GM12864 (cell line): Measurements from ENCODE around the gene CHCHD4.

Experiments
- DNase-seq: peaks from one replicate; pipeline ENCODE4 v3.0.0-alpha.2; 2011; ENCODE audit warnings: low read depth
- H3K4me3 ChIP-seq: 2 replicates; pipeline ENCODE4 v1.5.1; 2011; ENCODE audit warnings: mild to moderate bottlenecking, low read depth, low read length, control low read depth
- TF ChIP-seq, protein P1 (sequence below): IDR thresholded peaks from 2 replicates; pipeline ENCODE4 v1.5.1; 2011; ENCODE audit warnings: low read depth, mild to moderate bottlenecking, moderate library complexity, low read length, control low read depth, inconsistent platforms; ENCODE audit errors: missing control alignments

Gene CHCHD4

DNA sequence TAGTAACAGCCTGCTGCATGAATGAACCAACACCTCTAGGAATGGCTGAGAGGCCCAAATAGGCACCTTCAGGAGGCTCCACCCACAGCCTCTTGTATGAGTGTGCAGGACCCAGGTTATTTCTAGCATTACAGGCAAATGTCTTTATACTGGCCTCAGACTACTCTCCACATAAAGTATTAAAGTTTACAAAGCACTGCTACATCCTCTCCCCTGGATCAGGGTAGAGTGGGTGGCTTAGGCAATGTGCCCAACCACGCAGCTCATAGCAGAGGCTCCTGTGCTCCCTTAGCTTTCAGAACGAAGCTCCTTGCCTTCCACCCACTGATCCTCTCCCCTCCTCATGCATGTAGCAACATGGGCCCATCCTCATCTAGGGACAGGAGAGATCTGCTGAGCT is 16.5 kb upstream of the CHCHD4 start:
- TF ChIP-seq, protein P1, sequence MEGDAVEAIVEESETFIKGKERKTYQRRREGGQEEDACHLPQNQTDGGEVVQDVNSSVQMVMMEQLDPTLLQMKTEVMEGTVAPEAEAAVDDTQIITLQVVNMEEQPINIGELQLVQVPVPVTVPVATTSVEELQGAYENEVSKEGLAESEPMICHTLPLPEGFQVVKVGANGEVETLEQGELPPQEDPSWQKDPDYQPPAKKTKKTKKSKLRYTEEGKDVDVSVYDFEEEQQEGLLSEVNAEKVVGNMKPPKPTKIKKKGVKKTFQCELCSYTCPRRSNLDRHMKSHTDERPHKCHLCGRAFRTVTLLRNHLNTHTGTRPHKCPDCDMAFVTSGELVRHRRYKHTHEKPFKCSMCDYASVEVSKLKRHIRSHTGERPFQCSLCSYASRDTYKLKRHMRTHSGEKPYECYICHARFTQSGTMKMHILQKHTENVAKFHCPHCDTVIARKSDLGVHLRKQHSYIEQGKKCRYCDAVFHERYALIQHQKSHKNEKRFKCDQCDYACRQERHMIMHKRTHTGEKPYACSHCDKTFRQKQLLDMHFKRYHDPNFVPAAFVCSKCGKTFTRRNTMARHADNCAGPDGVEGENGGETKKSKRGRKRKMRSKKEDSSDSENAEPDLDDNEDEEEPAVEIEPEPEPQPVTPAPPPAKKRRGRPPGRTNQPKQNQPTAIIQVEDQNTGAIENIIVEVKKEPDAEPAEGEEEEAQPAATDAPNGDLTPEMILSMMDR = no peak
- DNase-seq = no peak
- no peak overlapping the region for H3K4me3 ChIP-seq

DNA sequence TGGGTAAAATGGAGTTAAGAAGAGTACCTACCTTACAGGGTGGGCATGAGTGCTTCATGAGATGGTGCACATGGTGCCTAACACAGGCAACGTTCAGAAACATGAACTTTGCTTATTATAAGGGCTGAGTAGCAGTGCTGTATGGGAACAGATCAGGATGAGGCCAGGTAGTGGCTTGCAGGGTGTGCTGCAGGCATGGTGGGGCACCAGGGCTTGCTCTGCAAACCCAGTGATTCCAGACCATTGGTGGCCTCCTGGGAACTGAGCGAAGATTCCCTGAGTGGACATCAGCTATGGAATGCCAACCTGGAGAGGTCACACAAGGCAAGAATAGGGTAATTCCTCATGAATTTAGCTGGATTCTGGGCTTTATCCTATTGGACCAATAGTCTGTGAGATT is 16.0 kb upstream of the CHCHD4 start:
- DNase-seq = no peak
- TF ChIP-seq, protein P1 = no peak
- H3K4me3 ChIP-seq = no peak overlapping the region

DNA sequence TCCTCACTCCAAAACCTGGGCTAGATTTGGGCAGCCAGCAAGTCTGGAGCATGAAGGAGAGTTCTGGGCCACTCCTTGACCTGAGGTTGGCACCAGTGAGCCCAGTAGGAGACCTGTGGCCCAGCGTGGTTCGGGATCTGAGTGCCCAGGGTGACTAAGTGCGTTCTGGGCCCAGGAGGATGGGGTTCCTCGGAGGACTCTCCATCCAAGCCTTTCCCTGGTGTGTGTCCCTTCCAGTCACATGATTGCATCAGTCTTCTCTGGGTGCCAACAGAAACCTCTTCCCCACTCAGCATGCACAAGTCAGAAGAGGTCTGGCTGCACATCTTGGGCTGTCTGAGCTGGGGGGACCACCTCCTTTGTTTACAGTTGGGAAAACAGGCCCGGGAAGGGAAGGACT is 15.1 kb upstream of the CHCHD4 start:
- TF ChIP-seq, protein P1 = no peak
- H3K4me3 ChIP-seq = no peak overlapping the region
- DNase-seq = no peak

DNA sequence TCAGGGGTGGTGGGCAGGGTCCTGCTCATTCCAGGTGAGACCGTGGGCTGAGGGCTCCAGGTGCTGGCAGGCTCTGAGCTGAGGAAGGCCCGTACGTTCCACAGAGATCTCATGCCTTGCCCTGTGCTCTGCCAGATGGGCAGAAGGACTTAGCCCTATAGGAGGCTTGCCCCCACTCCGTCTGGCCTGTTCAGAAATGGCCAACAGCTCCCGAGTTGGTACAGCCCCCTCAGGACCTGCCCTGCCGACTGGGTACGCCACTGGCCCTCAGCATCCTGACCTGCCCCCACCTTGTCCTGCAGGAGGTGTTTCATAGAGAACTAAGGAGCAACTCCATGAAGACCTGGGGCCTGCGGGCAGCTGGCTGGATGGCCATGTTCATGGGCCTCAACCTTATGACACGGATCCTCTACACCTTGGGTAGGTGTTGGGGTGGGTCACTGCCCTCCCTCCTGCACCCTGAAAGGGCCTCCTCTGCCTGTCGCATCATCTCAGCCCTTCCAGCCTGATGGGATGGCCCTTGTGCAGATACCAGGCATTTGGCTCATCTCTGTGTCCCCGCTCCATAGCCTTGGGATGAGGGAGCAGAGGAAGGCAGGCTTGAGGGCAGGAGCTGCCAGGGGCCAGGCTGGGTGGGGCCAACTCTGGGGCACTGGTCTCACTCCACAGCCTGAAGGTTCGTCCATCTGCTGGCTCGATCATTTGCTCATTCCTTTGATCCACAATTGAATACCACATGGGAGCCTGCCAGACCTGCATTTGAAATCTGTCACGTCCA is 14.4 kb upstream of the CHCHD4 start:
- no peak overlapping the region for H3K4me3 ChIP-seq
- TF ChIP-seq, protein P1 = no peak
- no peak for DNase-seq

DNA sequence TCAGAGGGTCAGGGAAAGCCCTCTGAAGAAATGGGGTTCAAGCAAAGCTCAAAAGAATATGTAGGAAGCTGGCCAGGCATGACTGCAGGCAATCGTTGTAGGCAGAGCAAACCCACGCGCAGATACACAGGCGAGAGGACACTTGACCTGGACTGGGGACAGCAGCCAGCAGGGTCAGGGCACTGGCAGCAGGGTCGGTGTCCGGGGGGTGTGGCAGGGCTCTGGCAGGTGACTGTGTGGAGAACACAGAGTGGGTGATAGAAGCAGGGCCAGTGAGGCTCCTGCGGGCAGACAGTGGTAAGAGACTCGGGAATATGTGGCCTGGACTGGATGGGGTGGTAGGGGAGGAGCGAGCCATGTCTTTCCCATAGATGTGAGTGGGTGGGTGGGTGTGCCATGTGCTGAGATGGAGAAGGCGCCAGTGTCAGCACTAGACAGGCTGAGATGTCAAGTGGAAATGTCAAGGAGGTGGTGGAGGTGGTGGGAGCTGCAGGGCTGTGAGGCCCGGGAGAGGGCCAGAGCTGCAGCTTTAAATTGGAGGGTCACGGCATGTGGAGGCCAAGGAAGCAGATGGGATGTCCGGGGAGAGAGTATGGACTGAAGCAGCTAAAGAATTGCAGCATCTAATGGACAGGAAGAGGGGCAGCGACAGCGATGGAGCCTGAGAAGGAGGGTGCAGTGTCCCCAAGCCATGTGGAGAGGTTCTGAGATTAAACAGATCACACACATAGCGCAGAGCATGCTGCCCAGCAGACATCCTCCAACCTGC is 13.6 kb upstream of the CHCHD4 start:
- TF ChIP-seq, protein P1 = no peak
- DNase-seq = no peak
- no peak overlapping the region for H3K4me3 ChIP-seq

DNA sequence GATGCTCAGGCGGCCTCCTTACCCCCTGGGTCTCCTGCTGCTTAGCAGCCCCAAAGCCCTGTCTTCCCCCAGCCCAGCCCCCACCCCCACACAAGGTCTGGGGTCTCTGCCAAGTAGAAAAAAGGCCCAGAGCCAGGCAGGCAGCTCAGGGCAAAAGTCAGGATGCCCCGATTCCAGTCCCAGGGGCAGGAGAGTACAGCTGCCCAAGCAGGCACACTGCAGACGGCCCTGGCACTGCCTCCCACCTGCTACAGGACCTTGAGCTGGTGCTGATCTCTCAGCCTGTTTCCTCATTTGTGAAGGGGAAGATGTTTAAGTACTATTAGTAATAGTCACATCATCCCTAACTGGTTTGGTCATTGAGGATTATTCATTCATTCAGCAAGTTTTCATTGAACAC is 12.8 kb upstream of the CHCHD4 start:
- TF ChIP-seq, protein P1 = no peak
- no peak for DNase-seq
- H3K4me3 ChIP-seq = no peak overlapping the region
